NCI-H748 (cell line): ENCODE data around the gene GPR89B.
A peak's percentile ranks its signal among the peaks of the same experiment; 100 is the strongest.
"Not testable (repeated sequence)": the region's sequence is repeated elsewhere in the genome, so short reads cannot be mapped to it uniquely, and the experiment has no call there.

ENCODE experiments used
- DNase-seq: peaks from one replicate; lab custom pipeline; 2025; ENCODE audit not compliant: unreplicated experiment; lab: John Stamatoyannopoulos, UW

The GPR89B gene

DNA sequence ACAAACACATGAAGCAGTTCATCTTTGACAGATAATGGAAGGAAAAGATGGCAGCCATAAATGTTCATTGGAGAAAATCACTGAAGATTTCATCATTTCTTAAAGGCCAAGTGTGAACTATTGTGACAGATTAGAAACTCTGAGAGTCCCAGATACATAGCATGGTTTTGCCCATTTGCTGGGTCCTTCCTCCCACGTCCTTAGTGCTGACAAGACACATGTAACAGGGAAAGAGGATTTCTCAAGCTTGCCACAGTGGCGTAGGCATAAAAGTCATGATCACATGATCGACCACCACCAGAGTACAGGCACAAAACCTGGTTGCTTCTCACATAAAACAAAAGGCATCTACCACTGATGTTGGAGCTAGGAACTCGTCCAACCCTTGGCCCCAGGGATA is 98.8 kb downstream of the GPR89B start:
- not testable (repeated sequence) for DNase-seq

DNA sequence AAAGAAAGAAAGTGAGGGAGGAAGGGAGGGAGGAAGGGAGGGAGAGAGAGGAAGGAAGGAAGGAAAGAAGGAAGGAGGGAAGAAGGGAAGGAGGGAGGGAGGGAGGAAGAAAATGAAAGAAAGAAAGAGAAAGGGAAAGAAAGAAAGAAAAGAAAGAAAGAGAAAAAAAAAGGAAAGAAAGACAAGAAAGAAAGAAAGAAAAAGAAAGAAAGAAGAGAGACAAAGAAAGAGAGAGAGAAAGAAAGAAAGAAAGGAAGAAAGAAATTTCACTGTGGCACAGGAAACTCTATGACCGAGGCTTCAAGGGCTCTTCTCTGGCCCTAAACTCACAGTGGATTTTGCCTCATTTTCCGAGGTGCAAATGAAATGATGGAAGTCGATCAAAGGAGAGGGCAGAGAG is 104.0 kb downstream of the GPR89B start:
- not testable (repeated sequence) for DNase-seq

DNA sequence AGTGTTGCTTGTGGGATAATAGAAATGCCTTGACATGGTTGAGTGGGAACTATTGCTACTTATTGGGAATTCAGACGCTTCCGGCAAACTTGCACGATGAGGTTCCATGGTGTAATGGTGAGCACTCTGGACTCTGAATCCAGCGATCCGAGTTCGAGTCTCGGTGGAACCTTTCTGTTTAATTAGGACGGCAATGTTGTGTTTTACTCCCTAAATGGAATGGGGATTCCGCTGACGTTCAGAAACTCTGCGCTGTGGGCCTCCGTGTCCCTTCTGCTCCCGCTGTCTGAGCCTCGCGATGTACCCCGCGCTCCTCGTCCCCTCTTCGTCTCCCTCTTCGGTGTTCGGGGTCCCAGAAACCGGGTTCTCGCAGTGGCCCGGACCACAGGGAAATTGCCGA is 104.5 kb downstream of the GPR89B start:
- not testable (repeated sequence) for DNase-seq

DNA sequence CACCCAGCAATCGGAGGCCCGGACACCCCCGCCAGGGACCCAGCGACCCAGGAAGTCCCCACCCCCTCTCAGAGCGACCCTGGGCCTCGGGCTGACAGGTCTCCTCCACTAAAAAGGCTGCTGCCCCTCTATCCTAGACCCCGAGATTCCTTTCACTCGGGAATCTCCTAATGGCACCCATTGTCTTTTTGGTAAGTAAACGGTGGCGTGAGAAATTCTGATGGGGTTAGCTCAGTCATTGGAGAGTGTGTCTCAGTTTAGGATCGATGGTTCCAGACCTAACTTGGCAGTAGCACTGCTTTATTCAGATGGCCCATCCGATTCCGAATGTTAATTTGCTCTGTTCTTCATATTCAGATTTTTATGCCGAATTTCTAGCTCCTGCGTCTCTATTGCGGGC is 104.9 kb downstream of the GPR89B start:
- not testable (repeated sequence) for DNase-seq

DNA sequence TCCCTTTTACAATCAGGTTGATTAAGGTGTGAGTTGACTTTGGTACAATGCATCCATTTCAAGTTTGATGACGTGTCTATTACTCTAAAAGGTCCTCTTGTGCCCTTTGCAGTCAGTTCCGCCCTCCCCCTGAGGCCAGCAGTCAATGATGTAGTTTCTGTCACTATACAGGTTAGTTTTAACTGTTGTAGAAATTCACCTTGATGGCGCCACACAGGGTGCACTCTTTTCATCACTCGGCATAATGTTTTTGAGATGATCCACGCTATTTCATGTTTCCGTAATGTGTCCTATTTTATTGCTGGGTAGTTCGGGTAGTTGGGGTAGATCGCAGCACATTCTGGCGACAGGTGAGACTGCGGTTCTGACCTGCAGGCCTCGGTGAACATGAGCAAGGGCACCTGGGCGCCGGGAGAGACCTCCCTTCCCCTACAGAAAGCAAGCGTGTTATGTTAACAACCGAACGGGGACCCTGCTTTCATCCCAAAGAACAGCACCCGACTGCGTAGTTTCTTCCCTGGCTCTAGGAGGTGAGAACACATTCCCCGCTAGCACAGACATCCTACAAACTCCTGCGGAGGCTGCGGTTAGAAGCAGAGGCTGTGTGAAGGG is 109.7 kb downstream of the GPR89B start:
- DNase-seq = not testable (repeated sequence)

DNA sequence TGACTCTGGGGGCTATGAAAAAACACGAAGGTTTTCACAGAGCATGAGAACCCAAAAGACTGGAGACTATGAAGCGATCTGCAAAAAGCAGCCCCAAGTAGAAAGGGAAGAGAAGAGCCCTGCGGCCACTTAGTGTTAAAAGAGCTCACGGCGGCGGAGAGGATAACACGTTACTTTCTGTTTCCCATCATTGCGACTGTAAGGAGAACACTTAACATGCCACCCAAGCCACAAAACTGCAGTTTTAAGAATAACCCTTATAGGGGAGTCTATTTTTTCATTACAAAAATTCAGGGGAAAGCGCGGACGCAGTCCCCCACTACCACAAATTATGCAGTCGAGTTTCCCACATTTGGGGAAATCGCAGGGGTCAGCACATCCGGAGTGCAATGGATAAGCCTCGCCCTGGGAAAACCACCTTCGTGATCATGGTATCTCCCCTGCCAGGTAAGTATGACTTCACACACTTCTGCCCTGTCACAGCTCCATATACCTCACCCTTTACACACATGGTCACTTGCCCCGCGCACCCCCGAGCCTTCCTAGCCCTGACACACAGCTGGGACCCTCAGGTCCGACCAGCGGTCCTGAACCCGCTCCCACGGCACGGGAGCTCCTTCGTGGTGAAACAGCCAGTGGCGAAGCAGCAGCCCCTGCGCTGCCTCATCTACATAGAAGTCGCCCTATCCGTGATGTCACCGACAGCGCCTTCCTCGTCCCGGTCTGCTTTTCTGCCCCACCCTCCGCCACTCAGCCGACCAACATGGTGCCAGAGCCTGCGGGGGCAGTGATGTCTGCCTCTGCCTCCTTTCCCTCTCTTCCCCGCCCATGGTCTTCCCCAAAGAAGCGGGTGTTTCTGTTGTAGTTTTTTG is 110.5 kb downstream of the GPR89B start:
- DNase-seq = peak; percentile 97
